ENCODE data around the gene EHMT2. TPM values are rescaled to one million over a fixed set of nuclear protein-coding genes. Genes with fewer than 3 reads are reported as not detected.

The EHMT2 gene
- total RNA-seq, 3 donors from 2014 or later (not counting 1 experiment from before 2014, with no cell fraction given): 49.3 to 56.6 (median 55.8) TPM

DNA sequence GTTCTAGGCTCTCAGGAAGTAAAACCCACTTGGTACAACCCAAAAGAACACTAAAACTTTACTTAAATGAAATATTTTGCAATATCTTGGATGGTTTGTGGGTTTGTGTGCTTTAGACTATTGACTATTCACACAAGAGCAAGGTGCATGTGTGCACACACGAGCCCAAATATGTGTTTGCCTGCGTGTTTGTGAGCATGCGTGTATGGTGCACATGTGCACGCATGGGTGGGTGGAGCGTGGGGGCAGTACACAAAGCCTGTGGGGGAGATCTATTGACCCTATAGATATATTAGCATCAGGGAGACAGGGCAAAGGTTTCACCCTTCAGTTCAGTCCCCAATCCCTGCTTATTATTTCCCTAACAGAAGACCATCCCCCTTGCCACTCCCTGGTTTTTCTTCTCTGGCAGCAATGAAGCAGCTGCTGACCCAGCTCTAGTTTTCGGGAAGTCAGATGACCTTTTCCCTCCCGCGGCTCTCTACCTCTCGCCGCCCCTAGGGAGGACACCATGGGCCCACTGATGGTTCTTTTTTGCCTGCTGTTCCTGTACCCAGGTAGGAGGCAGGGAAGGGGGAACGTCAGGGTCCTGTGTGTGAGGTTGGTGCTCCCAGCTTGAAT, 29.9 kb upstream of the EHMT2 start, which contains the start of gene C2:
TSS of gene C2 (plus strand) at position 476 of the 621 bp plus-strand sequence. CDS start at position 512, 36 bp downstream.
- H3K27me3 Mint-ChIP-seq (ENCODE audit: low read depth in 2 of 2): peaks cover 4 to 9% of the 10 kb centered on the region in 2 donors
- Histone ChIP-seq H3K36me3 (ENCODE audit: control insufficient read depth, insufficient read depth, low read length) (no peaks in the 10 kb centered on the region), H3K27ac (ENCODE audit: low read length) (no peak within 1 kb of the TSS), H3K9me3 (ENCODE audit: control insufficient read depth, insufficient read depth, low read length) (no peaks in the 10 kb centered on the region), H3K4me1 (ENCODE audit: control insufficient read depth, insufficient read depth, low read length) (no peaks in the 10 kb centered on the region), H3K27me3 (ENCODE audit: control insufficient read depth, insufficient read depth, low read length) (no peaks in the 10 kb centered on the region), H3K4me3 (ENCODE audit: low read length) (no peak within 1 kb of the TSS)
- H3K4me3 Mint-ChIP-seq: no peak within 1 kb of the TSS
- ATAC-seq (no peak), DNase-seq (no peak)
- H3K4me1 Mint-ChIP-seq: no peaks in the 10 kb centered on the region
- H3K27ac Mint-ChIP-seq: no peak within 1 kb of the TSS
- TF ChIP-seq CTCF (IDR thresholded peaks at IDR 0.05): no peak
- WGBS (ENCODE audit: insufficient coverage): 73% methylated on average over 11 of the region's 11 CpGs
- no peaks in the 10 kb centered on the region for H3K36me3 Mint-ChIP-seq
- no peaks in the 10 kb centered on the region for H3K9me3 Mint-ChIP-seq
- intact Hi-C loops (cut with micrococcal nuclease): no loop called here

- H3K4me3 ChIP-seq (ENCODE audit: low read length): no peak overlapping the region
- WGBS (ENCODE audit: insufficient coverage): 18% methylated on average over 5 of the region's 5 CpGs
Measured at GRCh38 chr6:31922942-31923341, 25.4 kb upstream of the EHMT2 start.

GRCh38 chr6:31920811-31921210, 23.3 kb upstream of the EHMT2 start:
- no peaks in the 10 kb centered on the region for H3K36me3 Mint-ChIP-seq
- 94% methylated on average over 2 of the region's 2 CpGs for WGBS (ENCODE audit: insufficient coverage)
- intact Hi-C loops (cut with micrococcal nuclease): no loop called here
- no peak for DNase-seq
- no peaks in the 10 kb centered on the region for H3K27me3 ChIP-seq (ENCODE audit: control insufficient read depth, insufficient read depth, low read length)
- H3K27ac Mint-ChIP-seq: no peak overlapping the region
- no peaks in the 10 kb centered on the region for H3K4me1 Mint-ChIP-seq
- no peaks in the 10 kb centered on the region for H3K9me3 ChIP-seq (ENCODE audit: control insufficient read depth, insufficient read depth, low read length)
- H3K4me3 Mint-ChIP-seq: no peak overlapping the region
- H3K9me3 Mint-ChIP-seq: no peaks in the 10 kb centered on the region
- ATAC-seq: peak in 1 of 3 donors; percentile 7
- H3K27ac ChIP-seq (ENCODE audit: low read length): no peak overlapping the region
- H3K4me1 ChIP-seq (ENCODE audit: control insufficient read depth, insufficient read depth, low read length): no peaks in the 10 kb centered on the region
- no peak for TF ChIP-seq CTCF (IDR thresholded peaks at IDR 0.05)
- H3K27me3 Mint-ChIP-seq (ENCODE audit: low read depth in 2 of 2): peaks cover under 1 to 2% of the 10 kb centered on the region in 2 donors
- no peaks in the 10 kb centered on the region for H3K36me3 ChIP-seq (ENCODE audit: control insufficient read depth, insufficient read depth, low read length)
- no peak overlapping the region for H3K4me3 ChIP-seq (ENCODE audit: low read length)

More at GRCh38 chr6:31922942-31923341, 25.4 kb upstream of the EHMT2 start:
- no peaks in the 10 kb centered on the region for H3K36me3 ChIP-seq (ENCODE audit: control insufficient read depth, insufficient read depth, low read length)
- Mint-ChIP-seq H3K27me3 (ENCODE audit: low read depth in 2 of 2) (peaks cover 3 to 7% of the 10 kb centered on the region in 2 donors), H3K4me1 (no peaks in the 10 kb centered on the region), H3K36me3 (no peaks in the 10 kb centered on the region), H3K27ac (no peak overlapping the region), H3K9me3 (no peaks in the 10 kb centered on the region), H3K4me3 (no peak overlapping the region)
- no peak for TF ChIP-seq CTCF (IDR thresholded peaks at IDR 0.05)
- H3K4me1 ChIP-seq (ENCODE audit: control insufficient read depth, insufficient read depth, low read length): no peaks in the 10 kb centered on the region
- intact Hi-C loops (cut with micrococcal nuclease): no loop called here
- H3K27ac ChIP-seq (ENCODE audit: low read length): no peak overlapping the region
- ATAC-seq: no peak
- DNase-seq: peak in 1 of 2 donors; percentile 52
- H3K9me3 ChIP-seq (ENCODE audit: control insufficient read depth, insufficient read depth, low read length): no peaks in the 10 kb centered on the region
- H3K27me3 ChIP-seq (ENCODE audit: control insufficient read depth, insufficient read depth, low read length): no peaks in the 10 kb centered on the region

Data from natural killer cell (primary cell).